ENCODE results near the gene AMZ1.

Gene AMZ1

DNA sequence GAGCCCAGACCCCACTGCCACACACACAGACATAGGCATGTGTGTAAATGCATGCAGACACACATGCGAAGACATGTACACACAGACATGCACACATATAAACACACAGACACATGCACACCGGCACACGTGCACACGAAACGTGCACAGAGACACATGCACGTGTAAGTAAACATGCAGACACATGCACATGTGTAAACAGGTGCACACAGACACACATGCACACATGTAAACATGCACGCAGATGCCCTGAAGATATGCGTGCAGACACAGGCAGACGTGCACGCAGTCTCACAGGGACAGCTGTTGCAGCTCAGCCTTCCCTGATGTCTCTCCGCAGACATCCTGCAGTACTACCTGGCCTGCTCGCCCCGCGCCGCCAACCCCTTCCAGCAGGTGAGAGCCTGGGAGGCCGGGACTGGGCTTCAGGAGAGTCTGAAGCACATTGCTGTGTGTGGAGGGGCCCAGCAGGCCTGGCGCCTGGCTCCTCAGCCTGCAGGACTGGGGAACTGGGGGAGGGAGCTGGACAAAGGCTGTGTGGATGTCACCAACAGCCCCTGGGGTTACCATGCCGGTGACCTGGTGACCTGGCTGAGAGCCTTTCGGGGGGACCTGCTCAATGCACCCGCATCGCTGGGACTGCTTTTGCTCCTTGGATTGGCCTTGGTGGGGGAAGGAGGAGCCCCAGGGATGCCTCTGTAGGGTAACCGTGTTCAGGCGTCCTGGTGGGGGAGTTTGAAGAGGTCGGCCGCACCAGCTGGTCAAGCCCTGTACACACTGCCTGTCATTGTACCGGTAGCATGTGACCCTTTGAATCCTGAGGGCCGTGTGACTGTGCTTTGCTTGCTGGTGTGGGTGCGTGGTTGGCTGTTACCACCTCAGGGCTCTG is 35.9 kb upstream of the AMZ1 start:
- no peak for DNase-seq

DNA sequence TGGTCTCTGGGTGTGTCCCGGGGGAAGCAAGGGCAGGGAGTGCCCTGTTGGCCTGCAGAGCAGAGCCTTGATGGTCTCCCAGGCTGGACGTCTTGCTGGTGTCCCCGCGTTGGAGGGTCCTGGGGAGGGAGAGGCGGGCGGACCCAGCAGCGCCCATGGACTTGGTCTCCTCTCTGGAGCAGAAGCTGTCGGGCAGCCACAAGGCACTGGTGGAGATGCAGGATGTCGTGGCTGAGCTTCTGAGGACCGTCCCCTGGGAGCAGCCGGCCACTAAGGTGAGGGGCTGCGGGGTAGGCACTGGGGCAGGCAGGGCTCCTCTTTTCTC is 35.3 kb upstream of the AMZ1 start:
- no peak for DNase-seq

- no peak for DNase-seq
Measured at GRCh38 chr7:2654059-2654458, 33.9 kb upstream of the AMZ1 start.

- DNase-seq: no peak
Measured at GRCh38 chr7:2655870-2656614, 32.0 kb upstream of the AMZ1 start.

DNA sequence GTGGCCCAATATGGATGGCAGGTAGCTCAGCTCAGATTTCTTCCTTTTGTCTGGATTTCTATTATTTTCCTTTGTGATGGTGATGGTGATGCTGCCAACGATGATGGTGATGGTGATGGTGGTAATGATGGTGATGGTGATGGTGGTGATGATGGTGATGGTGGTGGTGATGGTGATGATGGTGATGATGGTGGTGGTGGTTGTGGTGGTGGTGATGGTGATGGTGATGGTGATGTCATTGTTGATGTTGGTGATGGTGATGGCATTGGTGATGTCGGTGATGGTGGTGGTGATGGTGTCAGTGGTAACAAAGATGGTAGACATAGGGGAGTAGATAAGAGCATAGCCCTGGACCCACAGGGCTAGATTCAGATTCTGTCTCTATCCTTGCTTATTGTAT is 30.8 kb upstream of the AMZ1 start:
- no peak for DNase-seq

DNA sequence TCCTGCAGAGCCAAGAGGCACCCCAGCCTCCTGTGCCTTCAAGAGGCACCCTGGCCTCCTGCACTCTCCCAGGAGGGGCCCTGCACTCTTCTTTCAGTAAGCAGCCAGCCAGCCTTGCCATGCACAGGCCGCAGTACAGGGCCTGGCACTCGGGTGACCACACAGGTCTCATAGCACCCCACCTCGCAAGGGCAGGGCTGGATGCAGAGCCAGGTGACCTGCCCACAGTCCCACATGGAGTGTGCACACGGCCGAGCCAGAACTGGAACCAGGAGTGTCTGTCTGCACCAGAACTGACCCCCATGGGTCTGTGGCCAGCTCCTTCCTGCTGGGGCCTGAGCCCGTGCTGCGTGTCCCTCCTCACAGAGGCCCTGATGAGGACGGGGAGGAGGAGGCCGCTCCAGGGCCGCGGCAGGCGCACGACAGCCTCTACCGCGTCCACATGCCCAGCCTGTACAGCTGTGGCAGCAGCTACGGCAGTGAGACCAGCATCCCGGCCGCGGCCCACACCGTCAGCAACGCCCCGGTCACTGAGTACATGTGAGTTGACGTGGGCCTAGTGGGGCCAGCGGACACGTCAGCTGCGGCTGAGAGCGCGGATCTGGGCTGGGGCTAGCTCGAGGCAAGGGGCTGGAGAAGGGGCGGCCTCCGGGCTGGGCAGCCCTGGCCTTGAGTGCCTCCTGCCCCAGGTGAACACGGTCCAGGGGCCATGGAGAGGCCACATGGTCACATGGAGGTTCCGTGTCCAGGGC is 29.9 kb upstream of the AMZ1 start:
- DNase-seq: no peak

DNA sequence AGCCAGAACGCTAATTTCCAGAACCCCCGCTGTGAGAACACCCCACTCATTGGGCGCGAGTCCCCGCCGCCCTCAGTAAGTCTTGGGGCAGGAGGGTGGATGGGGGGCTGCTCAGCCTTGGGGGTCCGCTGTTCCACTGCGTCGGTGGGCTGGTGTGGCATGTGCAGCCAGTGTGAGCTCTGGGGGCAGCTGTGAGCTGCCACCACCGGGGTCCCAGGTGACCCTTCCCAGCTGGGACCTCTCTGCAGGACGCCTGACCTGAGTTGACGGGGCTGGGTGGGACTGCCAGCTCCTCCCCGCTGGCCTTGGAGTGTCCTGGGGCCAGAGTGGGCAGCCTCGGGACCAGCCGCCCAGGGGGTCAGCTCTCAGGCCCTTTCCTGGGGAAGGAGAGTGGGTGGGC is 29.1 kb upstream of the AMZ1 start:
- no peak for DNase-seq

DNA sequence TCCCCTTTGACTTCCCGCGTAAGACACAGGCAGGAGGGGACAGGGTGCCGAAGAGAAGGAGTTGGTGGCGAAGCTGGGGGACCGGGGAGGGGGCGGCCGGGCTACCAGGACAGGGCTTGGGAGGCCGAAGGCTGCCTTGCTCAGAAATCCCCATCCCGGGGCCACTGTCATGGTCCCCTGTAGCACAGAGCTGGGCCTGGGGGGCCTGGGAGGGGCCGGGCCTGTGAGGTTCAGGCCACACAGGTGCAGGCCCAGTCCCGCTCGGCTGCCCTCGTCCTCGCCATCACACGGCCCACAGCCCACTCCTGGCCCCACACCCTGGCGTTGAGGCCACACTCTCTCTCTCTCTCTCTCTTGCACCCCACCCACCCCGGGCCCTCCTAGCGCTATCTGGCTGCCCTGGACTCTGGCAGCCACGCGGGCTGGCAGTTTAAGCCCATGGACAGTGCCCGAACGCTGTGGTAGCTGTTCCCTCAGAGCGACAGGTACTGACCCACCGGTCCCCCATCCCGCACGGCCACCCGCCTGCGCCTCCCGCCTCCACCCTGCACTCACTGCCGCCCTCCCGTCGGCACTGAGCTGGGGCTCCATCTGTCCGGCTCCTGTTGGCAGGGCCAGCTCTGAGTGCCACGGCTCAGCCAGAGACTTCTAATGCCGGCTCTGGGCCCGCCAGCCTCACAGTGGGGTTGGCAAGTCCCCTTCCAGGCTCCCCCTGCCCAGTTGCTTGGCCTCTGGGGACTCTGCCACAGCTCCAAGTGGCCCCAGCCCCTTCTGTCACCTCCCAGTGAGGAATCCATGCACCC is 28.2 kb upstream of the AMZ1 start:
- no peak for DNase-seq

- DNase-seq: no peak
Measured at GRCh38 chr7:2660359-2661095, 27.5 kb upstream of the AMZ1 start.

GRCh38 chr7:2661096-2661449 is 26.9 kb upstream of the AMZ1 start:
- DNase-seq: no peak

DNA sequence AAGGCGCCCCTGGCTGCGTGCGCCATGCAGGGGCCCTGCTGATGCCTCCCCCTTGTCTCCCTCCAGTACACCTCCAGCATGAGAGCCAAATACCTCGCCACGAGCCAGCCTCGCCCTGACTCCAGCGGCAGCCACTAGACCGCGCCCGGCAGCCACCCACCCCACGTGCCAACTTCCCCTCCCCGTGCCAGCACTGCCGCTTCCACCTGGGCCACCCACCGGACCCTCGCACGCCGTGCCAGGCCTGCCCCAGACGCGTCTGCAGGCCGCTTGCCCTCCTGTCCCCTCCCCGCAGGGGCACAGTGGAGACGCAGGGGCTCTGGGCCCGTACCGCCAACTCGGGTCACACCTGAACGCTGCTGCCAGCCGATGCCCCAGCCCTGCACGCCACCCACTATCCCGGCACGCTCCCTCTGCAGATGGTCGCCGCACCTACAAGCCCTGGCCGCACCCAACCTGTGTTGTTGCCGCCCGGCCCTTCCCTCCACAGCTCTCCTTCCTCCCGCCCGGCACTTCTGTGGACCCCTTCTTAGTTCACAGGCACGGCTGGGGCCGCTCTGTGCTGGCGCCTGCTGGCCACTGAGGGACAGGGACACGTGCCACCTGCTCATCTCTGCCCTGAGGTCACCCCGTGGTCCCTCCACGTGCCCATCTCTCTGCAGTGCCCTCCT is 26.3 kb upstream of the AMZ1 start:
- DNase-seq: no peak

DNA sequence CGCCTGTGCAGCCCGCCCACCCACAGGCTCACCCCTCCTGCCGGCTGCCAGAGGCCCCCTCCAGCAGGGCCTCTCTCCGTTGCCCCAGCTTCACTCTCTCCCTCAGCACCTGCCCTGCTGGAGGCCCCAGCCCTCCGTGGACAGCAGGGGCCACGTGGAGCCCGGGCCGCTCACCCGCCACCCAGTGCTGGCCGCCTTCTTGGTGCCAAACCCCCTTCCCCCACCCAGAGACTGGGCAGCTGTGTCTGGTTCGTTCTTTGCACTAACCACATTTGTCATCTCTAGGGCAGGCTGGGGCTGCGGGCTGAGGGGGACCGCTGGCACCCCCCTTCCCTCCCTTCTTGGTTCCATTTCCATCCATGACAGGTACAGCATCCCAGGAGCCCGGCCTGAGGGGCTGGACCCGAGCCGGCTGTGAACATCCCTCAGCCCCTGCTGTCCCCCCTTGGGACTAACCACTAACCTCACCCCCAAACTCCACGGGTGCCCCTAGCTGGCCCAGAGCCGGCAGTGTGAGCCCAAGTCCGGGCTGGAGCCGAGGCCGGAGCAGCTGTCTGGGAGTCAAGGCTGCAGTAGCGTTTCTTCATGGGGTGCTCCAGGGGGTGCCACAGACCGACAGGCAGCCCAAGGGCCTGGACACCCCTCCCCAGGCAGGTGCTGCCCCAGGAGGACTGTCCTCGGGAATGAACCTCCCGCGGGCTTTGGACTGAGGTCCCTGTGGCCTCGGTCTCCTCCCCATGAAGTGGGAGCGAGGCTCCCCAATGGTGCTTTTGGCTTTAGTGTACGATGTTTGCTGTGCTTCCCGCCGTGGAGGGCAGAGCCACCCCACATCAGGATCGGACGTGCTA is 25.5 kb upstream of the AMZ1 start:
- DNase-seq: no peak

GRCh38 chr7:2663121-2663886 is 24.7 kb upstream of the AMZ1 start:
- DNase-seq: no peak

DNA sequence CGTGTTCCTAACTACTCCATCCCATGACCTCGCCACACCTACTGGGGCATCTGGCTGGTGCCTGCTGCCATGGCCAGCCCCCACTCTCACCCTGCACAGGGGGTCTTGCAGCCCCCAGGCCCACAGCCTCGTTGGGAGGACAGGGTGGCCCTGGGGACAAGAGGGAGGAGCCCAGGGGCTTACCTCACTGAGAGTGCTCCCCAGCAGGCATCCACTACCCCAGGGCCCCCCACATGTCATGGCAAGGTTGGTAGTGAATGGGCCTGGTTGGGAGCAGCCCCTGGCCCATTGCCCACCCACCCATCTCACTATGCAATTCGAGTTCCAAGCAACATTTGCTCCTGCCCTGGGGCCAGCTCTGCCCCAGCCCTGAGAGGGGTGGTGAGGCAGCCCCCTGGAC is 24.0 kb upstream of the AMZ1 start:
- DNase-seq: no peak

- DNase-seq: no peak
Measured at GRCh38 chr7:2665359-2665791, 22.6 kb upstream of the AMZ1 start.

DNA sequence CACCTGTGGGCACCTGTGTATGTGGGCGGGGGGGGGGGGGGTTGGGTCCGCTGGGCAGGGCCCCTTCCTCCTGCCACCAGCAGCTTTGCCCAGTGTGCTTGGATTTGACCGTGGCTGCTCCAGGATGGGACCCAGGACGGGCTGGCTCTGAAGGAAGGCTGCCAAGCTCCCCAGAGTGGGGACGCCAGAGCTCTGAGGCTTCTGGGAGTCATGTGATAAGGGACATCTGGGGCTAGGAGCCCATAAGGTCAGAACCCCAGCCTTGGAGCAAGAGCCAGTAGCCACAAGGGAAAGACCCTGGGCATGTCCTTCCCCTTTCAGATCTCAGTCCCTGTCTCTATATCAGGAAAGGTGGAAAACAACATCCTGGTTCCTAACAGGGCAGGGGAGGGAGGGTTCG is 21.8 kb upstream of the AMZ1 start:
- DNase-seq: no peak

- no peak for DNase-seq
Measured at GRCh38 chr7:2666588-2667250, 21.3 kb upstream of the AMZ1 start.

GRCh38 chr7:2667843-2668242 is 20.2 kb upstream of the AMZ1 start:
- no peak for DNase-seq

DNA sequence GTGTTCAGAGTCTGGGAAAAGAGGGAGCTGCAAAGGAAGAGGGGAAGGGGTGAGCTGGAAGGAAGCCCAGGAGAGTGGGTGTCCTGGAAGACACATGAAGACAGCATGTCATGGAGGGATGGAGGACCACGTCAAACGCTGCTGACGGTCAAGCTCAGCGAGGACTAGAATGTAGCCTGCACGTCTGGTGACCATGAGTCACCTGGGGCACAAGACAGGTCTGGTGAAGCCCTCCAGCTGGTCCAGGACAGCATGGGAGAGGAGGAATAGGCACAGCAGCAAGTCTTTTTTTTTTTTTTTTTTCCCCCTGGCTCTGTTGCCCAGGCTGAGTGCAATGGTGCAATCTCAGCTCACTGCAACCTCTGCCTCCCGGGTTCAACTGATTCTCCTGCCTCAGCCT is 19.6 kb upstream of the AMZ1 start:
- DNase-seq: no peak
